ENCODE measurements around the gene TUBA1C.
"Not testable (repeated sequence)": the region's sequence is repeated elsewhere in the genome, so short reads cannot be mapped to it uniquely, and the experiment has no call there.

The TUBA1C gene

DNA sequence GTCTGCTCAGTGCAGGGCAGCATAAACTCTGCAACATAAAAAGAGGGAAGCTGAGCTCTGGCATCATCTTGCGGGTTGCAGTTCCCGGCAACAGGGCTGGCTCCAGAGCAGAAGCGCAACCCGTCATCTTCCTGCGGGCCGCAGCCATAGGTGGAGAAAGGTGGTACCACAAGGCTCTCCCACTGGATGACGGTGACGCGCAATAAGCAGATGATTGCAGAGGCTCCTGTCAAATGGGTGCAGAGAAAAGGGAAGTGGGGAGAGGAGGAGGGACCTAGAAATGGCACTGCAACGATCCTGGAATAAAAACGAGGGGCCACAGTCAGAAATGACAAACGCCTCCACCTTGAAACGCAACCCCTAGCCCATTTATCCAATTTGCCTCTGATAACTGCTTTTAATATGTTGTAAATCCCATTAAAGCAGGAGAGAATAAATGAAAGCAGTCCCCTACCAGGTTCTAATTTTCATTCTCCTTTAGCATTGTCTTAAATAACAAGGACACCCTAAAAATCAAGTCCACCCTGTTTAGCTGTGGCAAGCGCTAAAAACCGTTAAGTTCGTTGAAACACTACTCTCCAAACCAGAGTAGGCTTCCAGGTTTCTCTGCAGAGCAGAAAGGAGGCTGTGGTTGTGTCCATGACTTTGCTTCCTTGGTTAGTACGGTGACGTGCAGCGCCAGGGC lies 30.9 kb upstream of the TUBA1C start:
- DNase-seq (ENCODE audit: low read depth), result no peak

GRCh38 chr12:49236423-49236822 lies 28.5 kb upstream of the TUBA1C start:
- H3K4me3 ChIP-seq (ENCODE audit: control insufficient read depth, low read depth, low read length), result no peak overlapping the region
- DNase-seq (ENCODE audit: low read depth), result peak; percentile 30
- TF ChIP-seq, protein P1, sequence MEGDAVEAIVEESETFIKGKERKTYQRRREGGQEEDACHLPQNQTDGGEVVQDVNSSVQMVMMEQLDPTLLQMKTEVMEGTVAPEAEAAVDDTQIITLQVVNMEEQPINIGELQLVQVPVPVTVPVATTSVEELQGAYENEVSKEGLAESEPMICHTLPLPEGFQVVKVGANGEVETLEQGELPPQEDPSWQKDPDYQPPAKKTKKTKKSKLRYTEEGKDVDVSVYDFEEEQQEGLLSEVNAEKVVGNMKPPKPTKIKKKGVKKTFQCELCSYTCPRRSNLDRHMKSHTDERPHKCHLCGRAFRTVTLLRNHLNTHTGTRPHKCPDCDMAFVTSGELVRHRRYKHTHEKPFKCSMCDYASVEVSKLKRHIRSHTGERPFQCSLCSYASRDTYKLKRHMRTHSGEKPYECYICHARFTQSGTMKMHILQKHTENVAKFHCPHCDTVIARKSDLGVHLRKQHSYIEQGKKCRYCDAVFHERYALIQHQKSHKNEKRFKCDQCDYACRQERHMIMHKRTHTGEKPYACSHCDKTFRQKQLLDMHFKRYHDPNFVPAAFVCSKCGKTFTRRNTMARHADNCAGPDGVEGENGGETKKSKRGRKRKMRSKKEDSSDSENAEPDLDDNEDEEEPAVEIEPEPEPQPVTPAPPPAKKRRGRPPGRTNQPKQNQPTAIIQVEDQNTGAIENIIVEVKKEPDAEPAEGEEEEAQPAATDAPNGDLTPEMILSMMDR (conservative IDR thresholded peaks at IDR 0.05; ENCODE audit: control insufficient read depth, insufficient read depth, low read depth, low read length), result no peak

More for the DNA sequence above, 30.9 kb upstream of the TUBA1C start:
- H3K4me3 ChIP-seq (ENCODE audit: control insufficient read depth, low read depth, low read length), result no peak overlapping the region
- TF ChIP-seq, protein P1 (conservative IDR thresholded peaks at IDR 0.05; ENCODE audit: control insufficient read depth, insufficient read depth, low read depth, low read length), result no peak

DNA sequence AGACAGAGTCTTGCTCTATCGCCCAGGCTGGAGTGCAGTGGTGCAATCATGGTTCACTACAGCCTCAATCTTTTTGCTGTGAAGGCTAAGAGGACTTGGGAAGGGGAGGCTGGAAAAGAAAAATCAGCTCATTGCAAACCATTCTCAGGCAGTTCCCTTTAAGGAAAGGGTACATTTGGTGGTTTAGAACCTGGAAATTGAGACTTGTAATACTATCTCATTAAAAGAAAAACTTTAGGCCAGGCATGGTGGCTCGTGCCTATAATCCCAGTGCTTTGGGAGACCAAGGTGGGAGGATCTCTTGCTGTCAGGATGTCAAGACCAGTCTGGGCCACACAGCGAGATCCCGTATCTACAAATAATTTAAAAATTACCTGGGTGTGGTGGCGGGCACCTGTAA lies 21.3 kb upstream of the TUBA1C start:
- H3K4me3 ChIP-seq (ENCODE audit: control insufficient read depth, low read depth, low read length), result no peak overlapping the region
- TF ChIP-seq, protein P1 (conservative IDR thresholded peaks at IDR 0.05; ENCODE audit: control insufficient read depth, insufficient read depth, low read depth, low read length), result no peak
- no peak for DNase-seq (ENCODE audit: low read depth)

DNA sequence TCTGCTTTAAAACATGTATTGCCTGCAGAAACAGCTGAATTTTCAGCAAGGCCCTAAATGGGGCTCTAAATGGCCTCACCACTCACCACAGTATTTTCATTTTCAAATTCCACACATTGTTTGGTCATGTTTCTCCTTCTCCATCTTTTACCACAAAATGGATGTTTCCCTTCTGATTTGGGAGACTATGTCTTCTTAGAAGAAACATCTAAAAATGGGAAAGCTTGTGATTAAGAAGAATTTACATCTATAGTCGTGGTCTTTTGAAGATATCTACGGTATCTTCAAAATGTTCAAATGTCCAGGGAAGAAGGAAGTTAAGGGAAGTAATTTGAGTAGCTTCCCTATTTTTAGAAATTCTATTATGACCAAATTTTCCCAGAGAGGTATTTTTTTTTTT lies 20.7 kb upstream of the TUBA1C start:
- peak; percentile 40 for DNase-seq (ENCODE audit: low read depth)
- TF ChIP-seq, protein P1 (conservative IDR thresholded peaks at IDR 0.05; ENCODE audit: control insufficient read depth, insufficient read depth, low read depth, low read length), result no peak
- no peak overlapping the region for H3K4me3 ChIP-seq (ENCODE audit: control insufficient read depth, low read depth, low read length)

DNA sequence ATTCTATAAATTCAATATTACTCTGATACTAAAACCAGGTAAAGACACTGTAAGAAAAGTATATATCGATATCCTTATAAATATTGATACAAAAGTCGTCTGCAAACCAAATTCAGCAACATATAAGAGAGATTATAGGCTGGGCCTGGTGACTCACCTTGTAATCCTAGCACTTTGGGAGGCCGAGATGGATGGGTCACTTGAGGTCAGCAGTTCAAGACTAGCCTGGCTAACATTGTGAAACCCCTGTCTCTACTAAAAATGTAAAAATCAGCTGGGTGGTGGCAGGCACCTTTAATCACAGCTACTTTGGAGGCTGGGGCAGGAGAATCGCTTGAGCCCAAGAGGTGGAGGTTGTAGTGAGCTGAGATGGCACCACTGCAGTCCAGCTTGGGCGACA lies 13.5 kb upstream of the TUBA1C start:
- peak; percentile 37 for DNase-seq (ENCODE audit: low read depth)
- no peak overlapping the region for H3K4me3 ChIP-seq (ENCODE audit: control insufficient read depth, low read depth, low read length)
- TF ChIP-seq, protein P1 (conservative IDR thresholded peaks at IDR 0.05; ENCODE audit: control insufficient read depth, insufficient read depth, low read depth, low read length), result no peak

DNA sequence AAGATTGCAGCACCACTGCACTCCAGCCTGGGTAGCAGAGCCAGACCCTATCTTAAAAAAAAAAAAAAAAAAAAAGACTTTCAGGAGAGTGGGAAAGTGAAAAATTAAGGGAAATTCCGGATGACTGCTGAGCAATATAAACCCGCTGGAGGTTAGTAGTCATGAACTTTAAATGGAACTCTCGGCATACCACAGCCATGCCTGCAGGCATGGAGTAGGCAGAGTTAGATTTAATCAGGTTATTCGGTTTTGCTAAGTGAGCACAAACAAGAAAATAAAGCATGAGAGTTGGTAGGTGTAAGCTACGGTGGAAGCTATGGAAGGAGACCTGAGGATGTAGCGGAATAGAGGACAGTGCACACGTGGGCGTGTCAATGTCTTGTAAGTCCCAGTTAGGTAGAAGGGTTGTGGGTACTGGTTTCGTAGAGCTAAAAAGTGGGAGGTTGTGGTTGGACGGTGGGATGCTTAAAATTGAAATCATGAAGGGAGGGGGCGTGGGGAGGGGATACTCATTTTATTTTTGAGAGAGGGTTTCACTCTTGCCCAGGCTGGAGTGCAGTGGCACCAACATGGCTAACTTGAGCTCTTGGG lies 11.8 kb upstream of the TUBA1C start:
- no peak for DNase-seq (ENCODE audit: low read depth)
- H3K4me3 ChIP-seq (ENCODE audit: control insufficient read depth, low read depth, low read length), result no peak overlapping the region
- TF ChIP-seq, protein P1 (conservative IDR thresholded peaks at IDR 0.05; ENCODE audit: control insufficient read depth, insufficient read depth, low read depth, low read length), result no peak

GRCh38 chr12:49255456-49255855 lies 9.4 kb upstream of the TUBA1C start:
- not testable (repeated sequence) for DNase-seq (ENCODE audit: low read depth); H3K4me3 ChIP-seq (ENCODE audit: control insufficient read depth, low read depth, low read length)

Data from fibroblast of mammary gland (primary cell).